KMS-11 (cell line): ENCODE data around the gene TRERF1.

Experiments used
- H2AFZ ChIP-seq: fragments of 200-600 bp; sonication (generic); 2 replicates; pipeline ENCODE4 v1.6.1; 2016; ENCODE audit warnings: antibody characterized with exemption, mixed run types, low read depth
- H3K27ac ChIP-seq: fragments of 200-600 bp; sonication (generic); 2 replicates; pipeline ENCODE4 v1.6.1; 2016; ENCODE audit warnings: mild to moderate bottlenecking, mixed run types
- H3K27me3 ChIP-seq: fragments of 200-600 bp; sonication (generic); 2 replicates; pipeline ENCODE4 v1.6.1; 2017; ENCODE audit warnings: mild to moderate bottlenecking, low read depth, mixed run types, moderate library complexity; ENCODE audit not compliant: insufficient read depth
- H3K36me3 ChIP-seq: fragments of 200-600 bp; sonication (generic); 2 replicates; pipeline ENCODE4 v1.6.1; 2017; ENCODE audit warnings: mild to moderate bottlenecking, mixed run types; ENCODE audit not compliant: insufficient read depth
- H3K4me1 ChIP-seq: fragments of 200-600 bp; sonication (generic); 2 replicates; pipeline ENCODE4 v1.6.1; 2016; ENCODE audit warnings: mild to moderate bottlenecking, low read depth, mixed run types; ENCODE audit not compliant: poor library complexity, severe bottlenecking
- H3K4me2 ChIP-seq: fragments of 200-600 bp; sonication (generic); 2 replicates; pipeline ENCODE4 v1.7.0; 2016; ENCODE audit warnings: mild to moderate bottlenecking, mixed run types
- H3K4me3 ChIP-seq: fragments of 200-600 bp; sonication (generic); IDR thresholded peaks from 2 replicates; pipeline ENCODE4 v1.6.1; 2017; ENCODE audit warnings: low read depth, low read length, mixed read lengths; ENCODE audit not compliant: insufficient read depth
- H3K79me2 ChIP-seq: fragments of 200-600 bp; sonication (generic); 2 replicates; pipeline ENCODE4 v1.6.1; 2016; ENCODE audit warnings: low read depth, mixed run types; ENCODE audit not compliant: insufficient read depth
- H3K9ac ChIP-seq: fragments of 200-600 bp; sonication (generic); 2 replicates; pipeline ENCODE4 v1.6.1; 2016; ENCODE audit warnings: mild to moderate bottlenecking, mixed run types
- H4K20me1 ChIP-seq: fragments of 200-600 bp; sonication (generic); 2 replicates; pipeline ENCODE4 v1.6.1; 2016; ENCODE audit warnings: mild to moderate bottlenecking, mixed run types; ENCODE audit not compliant: insufficient read depth
- TF ChIP-seq, protein P1 (sequence below): fragments of 200-600 bp; sonication (generic); conservative IDR thresholded peaks from 2 replicates; pipeline ENCODE4 v1.6.1; 2017; ENCODE audit warnings: low read depth, mild to moderate bottlenecking, antibody characterized with exemption, low read length, moderate library complexity, mixed read lengths

Gene TRERF1

DNA sequence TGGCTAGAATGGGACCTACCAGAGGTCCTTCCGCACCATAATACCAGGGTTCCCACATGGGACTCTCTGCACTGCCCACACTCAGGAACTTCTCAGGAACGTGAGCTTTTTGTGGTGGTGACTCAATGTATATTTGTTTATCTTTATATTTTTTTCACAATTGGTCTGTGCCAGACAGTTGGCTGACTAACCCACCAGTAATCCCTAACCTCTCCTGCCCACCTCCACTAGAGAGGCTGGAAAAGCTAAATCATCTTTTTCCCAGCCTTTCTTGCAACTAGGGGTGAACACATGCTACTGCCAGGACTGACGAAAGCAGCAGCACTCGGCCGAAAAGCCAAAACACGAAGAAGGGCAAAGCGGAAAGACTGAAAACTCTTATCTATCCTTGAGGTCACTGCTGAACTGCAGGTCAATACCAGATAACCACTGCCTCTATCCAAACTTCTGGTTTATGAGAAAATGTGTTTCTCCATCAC, 112.9 kb downstream of the TRERF1 start:
- Histone ChIP-seq H3K27ac (no peak overlapping the region), H3K9ac (no peak overlapping the region)

DNA sequence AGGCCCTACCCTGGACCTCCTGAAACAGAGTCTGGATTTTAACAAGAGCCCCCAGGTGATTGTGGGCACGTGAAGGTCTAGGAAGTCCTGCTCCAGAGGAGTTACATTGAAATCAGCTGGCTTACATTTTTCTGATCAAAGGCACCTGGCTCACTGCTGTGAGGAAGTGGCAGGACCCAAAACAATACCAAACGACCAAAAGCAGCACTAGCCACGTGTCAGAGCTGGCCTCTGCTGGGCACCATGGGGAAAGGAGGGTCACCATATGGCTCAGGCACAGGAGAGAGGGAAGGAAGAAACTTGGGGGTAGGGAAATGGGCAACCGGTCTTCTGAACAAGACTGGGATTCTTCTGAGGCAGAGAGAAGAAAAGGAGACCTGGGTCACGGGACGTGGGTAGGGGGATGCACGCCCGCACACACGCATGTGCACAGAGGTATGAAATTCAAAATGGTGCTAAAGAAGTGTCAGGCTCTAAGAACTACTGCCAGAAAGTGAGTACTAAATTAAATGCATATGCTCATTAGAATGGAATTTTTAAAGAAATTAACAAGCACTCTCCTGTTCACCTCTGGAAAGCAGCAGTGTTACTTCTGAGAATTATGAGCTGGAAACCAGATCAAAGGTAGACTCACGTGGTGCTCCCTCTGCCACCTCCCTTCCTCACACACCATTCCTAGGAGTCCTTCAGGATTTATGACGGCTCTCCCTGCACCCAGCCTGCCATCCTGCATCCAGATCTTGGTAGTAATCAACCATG, 113.6 kb downstream of the TRERF1 start:
- Histone ChIP-seq H3K9ac (no peak overlapping the region), H3K27ac (no peak overlapping the region), H2AFZ (no peak overlapping the region), H3K79me2 (no peaks in the 10 kb centered on the region), H3K4me1 (no peaks in the 10 kb centered on the region), H4K20me1 (no peaks in the 10 kb centered on the region), H3K36me3 (no peaks in the 10 kb centered on the region), H3K4me3 (no peak overlapping the region), H3K27me3 (no peaks in the 10 kb centered on the region), H3K4me2 (no peak overlapping the region)
- TF ChIP-seq, protein P1, sequence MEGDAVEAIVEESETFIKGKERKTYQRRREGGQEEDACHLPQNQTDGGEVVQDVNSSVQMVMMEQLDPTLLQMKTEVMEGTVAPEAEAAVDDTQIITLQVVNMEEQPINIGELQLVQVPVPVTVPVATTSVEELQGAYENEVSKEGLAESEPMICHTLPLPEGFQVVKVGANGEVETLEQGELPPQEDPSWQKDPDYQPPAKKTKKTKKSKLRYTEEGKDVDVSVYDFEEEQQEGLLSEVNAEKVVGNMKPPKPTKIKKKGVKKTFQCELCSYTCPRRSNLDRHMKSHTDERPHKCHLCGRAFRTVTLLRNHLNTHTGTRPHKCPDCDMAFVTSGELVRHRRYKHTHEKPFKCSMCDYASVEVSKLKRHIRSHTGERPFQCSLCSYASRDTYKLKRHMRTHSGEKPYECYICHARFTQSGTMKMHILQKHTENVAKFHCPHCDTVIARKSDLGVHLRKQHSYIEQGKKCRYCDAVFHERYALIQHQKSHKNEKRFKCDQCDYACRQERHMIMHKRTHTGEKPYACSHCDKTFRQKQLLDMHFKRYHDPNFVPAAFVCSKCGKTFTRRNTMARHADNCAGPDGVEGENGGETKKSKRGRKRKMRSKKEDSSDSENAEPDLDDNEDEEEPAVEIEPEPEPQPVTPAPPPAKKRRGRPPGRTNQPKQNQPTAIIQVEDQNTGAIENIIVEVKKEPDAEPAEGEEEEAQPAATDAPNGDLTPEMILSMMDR, result no peak

More for the DNA sequence above, 112.9 kb downstream of the TRERF1 start:
- Histone ChIP-seq H3K4me1 (no peaks in the 10 kb centered on the region), H4K20me1 (no peaks in the 10 kb centered on the region), H3K4me3 (no peak overlapping the region), H3K27me3 (no peaks in the 10 kb centered on the region), H3K4me2 (no peak overlapping the region), H3K36me3 (no peaks in the 10 kb centered on the region), H2AFZ (no peak overlapping the region), H3K79me2 (no peaks in the 10 kb centered on the region)
- TF ChIP-seq, protein P1, result no peak

DNA sequence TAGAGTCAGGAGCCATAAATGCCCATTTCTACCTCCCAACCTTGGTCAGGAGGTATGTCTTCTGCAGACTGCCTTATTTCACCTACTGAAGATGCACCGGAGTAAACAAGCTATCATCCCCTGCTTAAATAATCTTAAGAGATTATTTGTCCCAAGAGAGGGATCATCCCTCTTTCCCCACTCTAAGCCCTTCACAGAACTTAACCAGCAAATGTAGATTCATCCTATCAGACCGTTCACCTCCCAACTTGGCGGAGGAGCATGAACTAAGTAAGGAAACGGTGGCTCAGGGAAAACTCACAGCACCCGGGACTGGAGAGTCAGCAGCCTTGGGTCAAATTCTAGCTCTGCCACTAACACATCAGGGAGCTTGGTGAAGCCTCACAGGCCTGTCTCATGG, 115.3 kb downstream of the TRERF1 start:
- no peaks in the 10 kb centered on the region for H3K36me3 ChIP-seq
- H3K79me2 ChIP-seq, result no peaks in the 10 kb centered on the region
- H2AFZ ChIP-seq, result no peak overlapping the region
- H4K20me1 ChIP-seq, result no peaks in the 10 kb centered on the region
- TF ChIP-seq, protein P1, result no peak
- H3K4me2 ChIP-seq, result no peak overlapping the region
- H3K27me3 ChIP-seq, result no peaks in the 10 kb centered on the region
- H3K4me3 ChIP-seq, result no peak overlapping the region
- H3K4me1 ChIP-seq, result no peaks in the 10 kb centered on the region
- H3K9ac ChIP-seq, result no peak overlapping the region
- H3K27ac ChIP-seq, result no peak overlapping the region

GRCh38 chr6:42335896-42336295, 115.8 kb downstream of the TRERF1 start:
- H3K4me3 ChIP-seq, result no peak overlapping the region
- no peaks in the 10 kb centered on the region for H4K20me1 ChIP-seq
- no peaks in the 10 kb centered on the region for H3K4me1 ChIP-seq
- no peaks in the 10 kb centered on the region for H3K36me3 ChIP-seq
- no peaks in the 10 kb centered on the region for H3K79me2 ChIP-seq
- no peaks in the 10 kb centered on the region for H3K27me3 ChIP-seq
- H2AFZ ChIP-seq, result no peak overlapping the region
- TF ChIP-seq, protein P1, result no peak
- no peak overlapping the region for H3K9ac ChIP-seq
- H3K27ac ChIP-seq, result no peak overlapping the region
- no peak overlapping the region for H3K4me2 ChIP-seq
